ENCODE data around the gene FLNC. TPM values are rescaled to one million over a fixed set of nuclear protein-coding genes. Genes with fewer than 3 reads are reported as not detected.
A peak's percentile ranks its signal among the peaks of the same experiment; 100 is the strongest.

Gene FLNC
- polyA plus RNA-seq, 3 donors, result 0.01 TPM; not detected in 2

DNA sequence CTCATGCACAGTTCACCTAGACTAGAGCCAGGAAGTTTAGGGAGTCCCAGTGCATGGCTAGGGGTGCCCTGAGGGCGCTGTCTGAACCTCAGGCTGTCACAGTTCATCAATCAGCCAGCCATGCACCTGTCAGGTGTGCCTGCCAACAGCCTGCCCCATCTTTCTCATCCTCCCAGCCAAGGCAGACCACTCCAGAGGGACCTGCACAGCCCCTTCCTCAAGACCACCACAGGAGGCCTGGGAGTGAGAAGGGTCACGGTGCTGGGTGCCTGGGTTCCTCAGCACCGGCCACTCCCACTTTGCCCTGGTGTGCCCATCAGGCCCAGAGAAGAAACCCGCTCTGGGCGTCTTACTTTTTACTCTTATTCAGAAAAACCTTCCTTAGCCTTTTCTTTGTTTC lies 40.8 kb downstream of the FLNC start:
- Histone ChIP-seq H3K4me3 (replicated peaks in 1 of 3; ENCODE audit: low read depth in 2 of 3, low read length in 3 of 3) (no peak overlapping the region), H2AFZ (ENCODE audit: insufficient read depth, low read depth, low read length, poor library complexity, severe bottlenecking) (no peak overlapping the region), H3K36me3 (replicated peaks in 1 of 2; ENCODE audit: control insufficient read depth in 1 of 2, insufficient read depth in 2 of 2, low read length in 2 of 2) (peaks cover 3 to 8% of the 10 kb centered on the region in 2 donors), H3K27ac (ENCODE audit: low read depth in 1 of 2, low read length in 2 of 2) (no peak overlapping the region), H3K4me2 (replicated peaks; ENCODE audit: extremely low read depth, low read length, poor library complexity, severe bottlenecking) (no peak overlapping the region), H3K9ac (ENCODE audit: insufficient read depth, low read length, poor library complexity, severe bottlenecking) (no peak overlapping the region), H3K79me2 (ENCODE audit: insufficient read depth, low read length) (no peaks in the 10 kb centered on the region), H4K20me1 (ENCODE audit: insufficient read depth, low read length) (peaks cover 49% of the 10 kb centered on the region), H3K4me1 (ENCODE audit: control insufficient read depth in 1 of 2, insufficient read depth in 2 of 2, low read length in 2 of 2) (peaks cover 7 to 19% of the 10 kb centered on the region in 2 donors), H3K27me3 (ENCODE audit: control insufficient read depth in 2 of 2, insufficient read depth in 2 of 2, low read length in 2 of 2) (peaks cover 2 to 28% of the 10 kb centered on the region in 2 donors), H3K9me3 (replicated peaks in 1 of 2; ENCODE audit: control insufficient read depth in 1 of 2, insufficient read depth in 1 of 2, low read length in 2 of 2) (no peaks in the 10 kb centered on the region)
- Mint-ChIP-seq H3K27ac (no peak overlapping the region), H3K36me3 (peaks cover 26 to 27% of the 10 kb centered on the region in 2 donors), H3K4me3 (no peak overlapping the region), H3K4me1 (peaks cover 16% of the 10 kb centered on the region), H3K27me3 (ENCODE audit: low read depth in 3 of 3) (peaks cover 19 to 41% (median 36%) of the 10 kb centered on the region in 3 donors), H3K9me3 (peaks cover 0 to 5% (median 2%) of the 10 kb centered on the region in 7 donors)
- no peak for DNase-seq
- WGBS (ENCODE audit: insufficient coverage), result 100% methylated on average over 4 of the region's 5 CpGs
- intact Hi-C loops (cut with micrococcal nuclease), result no loop called here
- TF ChIP-seq, protein P1, sequence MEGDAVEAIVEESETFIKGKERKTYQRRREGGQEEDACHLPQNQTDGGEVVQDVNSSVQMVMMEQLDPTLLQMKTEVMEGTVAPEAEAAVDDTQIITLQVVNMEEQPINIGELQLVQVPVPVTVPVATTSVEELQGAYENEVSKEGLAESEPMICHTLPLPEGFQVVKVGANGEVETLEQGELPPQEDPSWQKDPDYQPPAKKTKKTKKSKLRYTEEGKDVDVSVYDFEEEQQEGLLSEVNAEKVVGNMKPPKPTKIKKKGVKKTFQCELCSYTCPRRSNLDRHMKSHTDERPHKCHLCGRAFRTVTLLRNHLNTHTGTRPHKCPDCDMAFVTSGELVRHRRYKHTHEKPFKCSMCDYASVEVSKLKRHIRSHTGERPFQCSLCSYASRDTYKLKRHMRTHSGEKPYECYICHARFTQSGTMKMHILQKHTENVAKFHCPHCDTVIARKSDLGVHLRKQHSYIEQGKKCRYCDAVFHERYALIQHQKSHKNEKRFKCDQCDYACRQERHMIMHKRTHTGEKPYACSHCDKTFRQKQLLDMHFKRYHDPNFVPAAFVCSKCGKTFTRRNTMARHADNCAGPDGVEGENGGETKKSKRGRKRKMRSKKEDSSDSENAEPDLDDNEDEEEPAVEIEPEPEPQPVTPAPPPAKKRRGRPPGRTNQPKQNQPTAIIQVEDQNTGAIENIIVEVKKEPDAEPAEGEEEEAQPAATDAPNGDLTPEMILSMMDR (IDR thresholded peaks at IDR 0.05), result no peak

DNA sequence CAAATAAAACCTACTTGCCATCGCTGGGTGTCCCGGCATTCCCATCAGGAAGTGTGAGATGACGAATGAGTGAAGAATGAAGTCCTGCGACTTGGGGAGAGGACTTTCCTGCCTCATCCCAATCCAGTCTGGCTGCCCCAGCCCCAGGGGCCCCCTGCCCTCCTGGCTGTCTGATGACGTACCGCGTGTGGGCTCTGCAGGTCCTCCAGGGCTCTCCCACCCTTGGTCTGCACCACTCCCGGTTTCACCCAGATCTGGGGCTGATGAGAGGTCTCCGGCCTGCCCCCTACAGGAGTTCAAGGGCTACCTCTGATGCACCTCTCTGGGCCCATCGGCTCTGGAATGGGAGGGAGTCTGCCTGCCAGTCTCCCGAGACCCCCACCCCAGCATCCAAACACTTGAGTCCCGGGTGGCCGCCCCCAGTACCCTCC lies 42.2 kb downstream of the FLNC start:
- Histone ChIP-seq H3K4me1 (ENCODE audit: control insufficient read depth in 1 of 2, insufficient read depth in 2 of 2, low read length in 2 of 2) (peaks cover 7 to 19% of the 10 kb centered on the region in 2 donors), H3K79me2 (ENCODE audit: insufficient read depth, low read length) (no peaks in the 10 kb centered on the region), H4K20me1 (ENCODE audit: insufficient read depth, low read length) (peaks cover 36% of the 10 kb centered on the region), H3K27me3 (ENCODE audit: control insufficient read depth in 2 of 2, insufficient read depth in 2 of 2, low read length in 2 of 2) (peaks cover 2 to 28% of the 10 kb centered on the region in 2 donors), H3K27ac (ENCODE audit: low read depth in 1 of 2, low read length in 2 of 2) (no peak overlapping the region), H3K9me3 (replicated peaks in 1 of 2; ENCODE audit: control insufficient read depth in 1 of 2, insufficient read depth in 1 of 2, low read length in 2 of 2) (no peaks in the 10 kb centered on the region), H3K4me3 (replicated peaks in 1 of 3; ENCODE audit: low read depth in 2 of 3, low read length in 3 of 3) (no peak overlapping the region), H3K4me2 (replicated peaks; ENCODE audit: extremely low read depth, low read length, poor library complexity, severe bottlenecking) (no peak overlapping the region), H2AFZ (ENCODE audit: insufficient read depth, low read depth, low read length, poor library complexity, severe bottlenecking) (no peak overlapping the region), H3K36me3 (replicated peaks in 1 of 2; ENCODE audit: control insufficient read depth in 1 of 2, insufficient read depth in 2 of 2, low read length in 2 of 2) (no peaks in the 10 kb centered on the region), H3K9ac (ENCODE audit: insufficient read depth, low read length, poor library complexity, severe bottlenecking) (no peak overlapping the region)
- 98% methylated on average over 6 of the region's 13 CpGs for WGBS (ENCODE audit: insufficient coverage)
- Mint-ChIP-seq H3K4me1 (peaks cover 16% of the 10 kb centered on the region), H3K9me3 (peaks cover 0 to 5% (median 2%) of the 10 kb centered on the region in 7 donors), H3K4me3 (no peak overlapping the region), H3K36me3 (peaks cover 13 to 15% of the 10 kb centered on the region in 2 donors), H3K27ac (no peak overlapping the region), H3K27me3 (ENCODE audit: low read depth in 3 of 3) (peaks cover 17 to 41% (median 32%) of the 10 kb centered on the region in 3 donors)
- no peak for DNase-seq
- TF ChIP-seq, protein P1 (IDR thresholded peaks at IDR 0.05), result peak; percentile 13
- intact Hi-C loops (cut with micrococcal nuclease), result no loop called here
